ENCODE measurements around the gene FCGR1A. TPM values are rescaled to one million over a fixed set of nuclear protein-coding genes. Genes with fewer than 3 reads are reported as not detected.
"Not testable (repeated sequence)": the region's sequence is repeated elsewhere in the genome, so short reads cannot be mapped to it uniquely, and the experiment has no call there.

The FCGR1A gene
- total and polyA plus RNA-seq, 12 donors, result 0.42 to 17.8 (median 1.3) TPM; not detected in 1

DNA sequence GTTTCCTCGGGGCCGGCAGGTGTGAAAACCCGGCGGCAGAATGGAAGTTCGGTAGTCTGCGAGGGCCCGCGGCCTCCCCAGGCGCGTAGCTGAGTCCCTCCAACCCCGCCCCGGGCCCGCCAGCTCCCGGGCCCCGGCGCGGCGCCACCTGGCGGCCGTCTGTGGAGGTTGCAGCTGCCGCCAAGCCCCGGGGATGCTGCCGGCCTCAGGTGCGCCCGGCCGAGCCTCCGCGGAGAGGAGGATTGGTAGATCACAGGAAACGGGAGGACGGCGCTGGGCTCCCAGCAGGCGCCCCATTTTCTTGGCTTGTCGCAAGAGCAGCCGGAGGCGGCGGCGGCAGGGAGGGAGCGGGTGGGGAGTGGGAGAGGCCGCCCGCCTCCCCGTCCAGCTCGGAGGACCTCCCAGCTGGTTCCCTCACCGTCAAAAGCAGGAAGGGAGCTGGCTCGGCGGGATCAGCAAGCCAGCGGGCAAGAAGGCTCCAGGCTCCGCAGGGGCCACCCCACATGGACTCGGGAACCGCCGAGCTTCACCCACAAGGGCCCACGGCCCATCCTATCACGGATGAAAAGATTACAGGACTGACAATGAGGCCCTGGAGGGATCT is 10.5 kb downstream of the FCGR1A start:
- intact Hi-C loops (cut with DNase I); H3K4me1 ChIP-seq; H3K27me3 ChIP-seq; H3K36me3 ChIP-seq; H3K9me3 ChIP-seq: not testable (repeated sequence)
- TF ChIP-seq, protein P1, sequence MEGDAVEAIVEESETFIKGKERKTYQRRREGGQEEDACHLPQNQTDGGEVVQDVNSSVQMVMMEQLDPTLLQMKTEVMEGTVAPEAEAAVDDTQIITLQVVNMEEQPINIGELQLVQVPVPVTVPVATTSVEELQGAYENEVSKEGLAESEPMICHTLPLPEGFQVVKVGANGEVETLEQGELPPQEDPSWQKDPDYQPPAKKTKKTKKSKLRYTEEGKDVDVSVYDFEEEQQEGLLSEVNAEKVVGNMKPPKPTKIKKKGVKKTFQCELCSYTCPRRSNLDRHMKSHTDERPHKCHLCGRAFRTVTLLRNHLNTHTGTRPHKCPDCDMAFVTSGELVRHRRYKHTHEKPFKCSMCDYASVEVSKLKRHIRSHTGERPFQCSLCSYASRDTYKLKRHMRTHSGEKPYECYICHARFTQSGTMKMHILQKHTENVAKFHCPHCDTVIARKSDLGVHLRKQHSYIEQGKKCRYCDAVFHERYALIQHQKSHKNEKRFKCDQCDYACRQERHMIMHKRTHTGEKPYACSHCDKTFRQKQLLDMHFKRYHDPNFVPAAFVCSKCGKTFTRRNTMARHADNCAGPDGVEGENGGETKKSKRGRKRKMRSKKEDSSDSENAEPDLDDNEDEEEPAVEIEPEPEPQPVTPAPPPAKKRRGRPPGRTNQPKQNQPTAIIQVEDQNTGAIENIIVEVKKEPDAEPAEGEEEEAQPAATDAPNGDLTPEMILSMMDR (IDR thresholded peaks at IDR 0.05), result peak in 8 of 9 donors; percentile 34 to 60 (median 50)
- Histone ChIP-seq H3K4me3 (peak overlapping the region; percentile 46 to 71 (median 61)), H3K27ac (peak overlapping the region in 9 of 10 donors; percentile 75 to 87 (median 82))
- 2 to 5% methylated on average over 11 to 35 of the region's 52 CpGs for WGBS, 2 donors
- ATAC-seq (peak; percentile 93 to 97 (median 95)), DNase-seq (peak; percentile 56 to 75)

DNA sequence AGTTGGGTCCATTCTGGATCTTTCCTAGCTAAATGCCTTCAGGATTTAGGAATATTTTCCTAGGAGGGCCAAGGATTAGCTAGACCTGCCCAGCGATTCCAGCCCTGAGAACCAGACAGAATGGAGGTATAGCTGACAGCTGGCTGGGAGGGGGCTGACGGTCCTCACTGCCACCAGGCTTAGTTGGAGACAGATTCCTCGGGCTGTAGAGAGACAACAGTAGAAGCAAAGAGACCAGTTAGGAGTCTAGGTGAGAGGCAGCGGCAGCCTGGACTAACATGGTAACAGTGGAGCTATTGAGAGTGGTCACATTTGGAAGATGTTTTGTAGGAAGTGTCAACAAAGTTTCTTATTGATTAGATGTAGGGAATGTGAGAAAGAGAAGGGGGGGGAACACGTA is 11.4 kb downstream of the FCGR1A start:
- H3K27ac ChIP-seq; intact Hi-C loops (cut with DNase I); H3K4me1 ChIP-seq; ATAC-seq; H3K36me3 ChIP-seq; H3K27me3 ChIP-seq; H3K4me3 ChIP-seq; DNase-seq; H3K9me3 ChIP-seq: not testable (repeated sequence)
- WGBS, 2 donors, result 69 to 83% methylated on average over 1 to 4 of the region's 5 CpGs

DNA sequence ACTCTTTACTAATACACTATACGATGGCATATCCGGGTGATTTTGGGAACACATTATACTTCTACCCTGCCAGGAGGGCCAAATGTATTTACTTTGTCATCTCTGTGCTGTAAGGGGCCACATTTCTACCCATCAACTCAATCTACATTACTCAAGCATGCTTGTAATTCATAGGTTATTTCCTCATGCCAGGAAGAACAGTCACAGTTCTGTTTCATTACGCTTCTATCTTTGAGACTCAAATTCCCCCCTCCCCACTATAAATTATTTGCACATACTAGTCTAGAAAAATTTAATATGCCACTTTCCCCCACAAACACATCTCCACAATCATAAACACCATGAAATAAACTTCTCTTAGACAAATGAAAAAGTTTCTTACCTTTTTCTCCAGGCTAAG is 19.1 kb downstream of the FCGR1A start:
- H3K4me3 ChIP-seq; H3K9me3 ChIP-seq; ATAC-seq; H3K27ac ChIP-seq; DNase-seq; H3K27me3 ChIP-seq; H3K36me3 ChIP-seq; intact Hi-C loops (cut with DNase I); H3K4me1 ChIP-seq: not testable (repeated sequence)
- 92 to 97% methylated on average over 1 of the region's 3 CpGs for WGBS, 2 donors

DNA sequence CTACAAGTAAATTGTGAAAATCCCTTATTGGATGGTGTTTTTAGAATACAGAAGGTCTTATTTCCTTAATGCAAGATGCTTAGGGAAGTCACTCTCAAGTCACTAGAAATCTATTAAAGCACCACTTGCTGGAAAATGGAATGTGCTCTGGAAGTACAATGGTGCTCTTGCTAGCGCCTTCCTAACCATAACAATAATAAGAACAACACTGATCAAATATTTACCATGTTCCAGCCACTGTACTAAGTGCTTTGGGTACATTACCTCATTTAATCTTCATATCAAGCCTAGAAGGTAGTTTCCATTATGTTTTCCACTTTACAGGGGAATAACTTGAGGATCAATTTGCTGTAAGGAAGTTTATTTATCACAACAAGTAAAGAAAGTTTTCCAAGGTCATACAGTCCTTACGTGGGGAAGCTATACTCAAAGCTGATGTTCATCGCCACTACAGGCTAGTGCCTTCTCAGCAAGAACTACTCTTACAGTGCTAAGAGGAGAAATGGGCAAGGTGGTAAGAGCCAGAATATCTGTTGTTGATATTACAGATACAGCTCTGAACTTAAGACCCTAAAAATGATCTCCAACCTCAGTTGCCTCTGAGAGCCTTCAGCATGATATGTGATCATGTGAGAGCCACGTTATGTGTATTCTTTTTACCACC is 22.1 kb downstream of the FCGR1A start:
- intact Hi-C loops (cut with DNase I); H3K27me3 ChIP-seq; ATAC-seq; H3K9me3 ChIP-seq; H3K4me1 ChIP-seq; H3K4me3 ChIP-seq; H3K27ac ChIP-seq; H3K36me3 ChIP-seq; DNase-seq: not testable (repeated sequence)
- WGBS, 2 donors, result no CpG with 5 or more reads among the region's 4 CpGs

DNA sequence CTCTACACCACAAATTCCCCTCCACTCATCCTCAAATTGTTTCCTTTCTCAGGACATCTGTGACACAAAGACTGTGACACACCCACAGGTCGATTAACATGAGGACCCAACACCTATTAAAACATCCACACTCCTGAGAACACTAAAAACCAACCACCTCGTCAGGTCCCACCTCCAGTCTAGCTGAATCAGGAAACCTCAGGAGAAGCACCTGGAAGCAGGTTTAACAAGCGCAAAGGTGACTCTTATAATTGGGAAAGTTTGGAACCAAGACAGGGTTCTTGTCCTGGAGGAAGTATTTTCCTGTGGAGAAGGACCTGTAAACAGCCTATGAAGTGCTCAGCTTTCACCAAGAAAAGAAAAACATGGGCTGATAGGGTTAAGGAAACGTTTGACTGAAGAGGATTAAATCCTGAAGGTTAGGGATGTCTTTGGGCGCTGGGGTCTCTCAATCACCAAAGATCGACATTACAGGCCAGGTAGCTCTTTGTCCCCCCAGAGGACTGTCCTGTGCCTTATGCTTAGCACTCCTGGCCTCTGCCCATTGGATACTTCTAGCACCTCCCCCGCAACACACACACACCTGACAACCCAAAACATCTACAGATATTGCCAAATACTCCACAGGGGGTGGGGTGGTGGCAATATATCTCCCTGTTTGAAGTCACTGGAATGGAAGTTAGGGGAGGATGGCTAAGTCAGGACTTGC is 28.4 kb downstream of the FCGR1A start:
- H3K4me3 ChIP-seq, result peak overlapping the region in 4 of 10 donors; percentile 60 to 71 (median 63)
- DNase-seq; H3K27ac ChIP-seq; H3K27me3 ChIP-seq; intact Hi-C loops (cut with DNase I); ATAC-seq; H3K9me3 ChIP-seq; H3K36me3 ChIP-seq: not testable (repeated sequence)
- WGBS, 2 donors, result 62 to 68% methylated on average over 7 of the region's 7 CpGs
- peaks cover 0 to 11% (median 0%) of the 10 kb centered on the region in 9 donors for H3K4me1 ChIP-seq

DNA sequence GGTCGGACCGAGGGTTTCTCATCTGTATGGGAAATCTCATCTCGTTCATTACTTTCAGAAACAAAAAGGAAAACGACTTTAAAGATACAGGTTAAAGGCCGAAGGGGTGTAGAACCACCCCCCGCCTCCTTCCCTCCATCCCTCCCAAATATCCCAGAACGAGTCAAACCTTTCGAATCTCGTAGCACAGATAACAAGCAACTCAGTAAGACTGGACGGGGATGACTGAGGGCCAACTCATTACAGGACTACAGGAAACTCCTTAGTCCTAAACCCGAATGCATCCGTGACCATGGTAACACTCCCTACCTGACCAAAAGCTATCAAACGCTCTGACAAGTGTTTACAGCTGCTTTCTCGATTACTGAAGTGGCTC is 29.0 kb downstream of the FCGR1A start:
- 8 to 10% methylated on average over 10 to 12 of the region's 14 CpGs for whole genome bisulfite sequencing, 2 donors
- peak in 7 of 8 donors; percentile 2 to 52 (median 7) for ATAC-seq

DNA sequence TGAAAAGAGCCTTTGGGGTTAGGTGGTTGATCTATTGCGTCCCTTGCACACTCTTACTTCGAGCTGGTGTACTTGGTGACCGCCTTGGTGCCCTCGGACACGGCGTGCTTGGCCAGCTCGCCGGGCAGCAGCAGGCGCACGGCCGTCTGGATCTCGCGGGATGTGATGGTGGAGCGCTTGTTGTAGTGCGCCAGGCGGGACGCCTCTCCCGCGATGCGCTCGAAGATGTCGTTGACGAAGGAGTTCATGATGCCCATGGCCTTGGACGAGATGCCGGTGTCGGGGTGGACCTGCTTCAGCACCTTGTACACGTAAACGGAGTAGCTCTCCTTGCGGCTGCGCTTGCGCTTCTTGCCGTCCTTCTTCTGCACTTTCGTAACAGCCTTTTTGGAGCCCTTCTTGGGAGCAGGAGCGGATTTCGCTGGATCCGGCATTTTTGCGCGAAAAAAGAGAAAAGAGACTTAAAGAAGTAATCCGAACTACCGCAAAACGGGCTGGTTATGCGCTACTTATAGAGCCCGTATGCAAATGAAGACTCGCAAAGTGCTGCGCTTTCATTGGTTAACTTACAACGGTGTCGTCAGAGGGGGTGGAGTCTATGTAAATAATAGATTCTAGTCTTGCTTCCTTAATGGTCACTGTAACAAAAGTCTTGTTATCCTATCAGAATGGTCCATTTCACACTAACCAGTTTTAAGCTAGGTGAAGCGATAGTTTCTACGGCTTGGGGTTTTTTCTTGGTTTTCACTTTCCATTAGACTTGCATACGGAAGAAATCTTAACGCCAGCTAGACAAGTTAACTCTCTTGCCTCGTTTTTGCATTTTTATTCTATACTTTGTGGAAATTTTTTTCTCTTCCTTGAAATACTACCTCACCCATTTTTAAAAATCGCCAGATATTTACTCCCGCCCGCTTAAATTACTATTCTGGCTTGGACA is 29.7 kb downstream of the FCGR1A start:
- H3K36me3 ChIP-seq; H3K9me3 ChIP-seq; H3K27me3 ChIP-seq; intact Hi-C loops (cut with DNase I): not testable (repeated sequence)
- Histone ChIP-seq H3K27ac (peak overlapping the region; percentile 72 to 92 (median 82)), H3K4me1 (peaks cover 0 to 11% (median 0%) of the 10 kb centered on the region in 9 donors), H3K4me3 (peak overlapping the region; percentile 37 to 71 (median 60))
- ATAC-seq (peak; percentile 95 to 98 (median 97)), DNase-seq (peak; percentile 27 to 91)
- 1% methylated on average over 32 to 33 of the region's 55 CpGs for WGBS, 2 donors

More for the DNA sequence above, 29.0 kb downstream of the FCGR1A start:
- H3K27ac ChIP-seq; DNase-seq; H3K27me3 ChIP-seq; H3K36me3 ChIP-seq; H3K9me3 ChIP-seq; intact Hi-C loops (cut with DNase I): not testable (repeated sequence)
- Histone ChIP-seq H3K4me1 (peaks cover 0 to 11% (median 0%) of the 10 kb centered on the region in 9 donors), H3K4me3 (peak overlapping the region in 7 of 10 donors; percentile 57 to 71 (median 63))

DNA sequence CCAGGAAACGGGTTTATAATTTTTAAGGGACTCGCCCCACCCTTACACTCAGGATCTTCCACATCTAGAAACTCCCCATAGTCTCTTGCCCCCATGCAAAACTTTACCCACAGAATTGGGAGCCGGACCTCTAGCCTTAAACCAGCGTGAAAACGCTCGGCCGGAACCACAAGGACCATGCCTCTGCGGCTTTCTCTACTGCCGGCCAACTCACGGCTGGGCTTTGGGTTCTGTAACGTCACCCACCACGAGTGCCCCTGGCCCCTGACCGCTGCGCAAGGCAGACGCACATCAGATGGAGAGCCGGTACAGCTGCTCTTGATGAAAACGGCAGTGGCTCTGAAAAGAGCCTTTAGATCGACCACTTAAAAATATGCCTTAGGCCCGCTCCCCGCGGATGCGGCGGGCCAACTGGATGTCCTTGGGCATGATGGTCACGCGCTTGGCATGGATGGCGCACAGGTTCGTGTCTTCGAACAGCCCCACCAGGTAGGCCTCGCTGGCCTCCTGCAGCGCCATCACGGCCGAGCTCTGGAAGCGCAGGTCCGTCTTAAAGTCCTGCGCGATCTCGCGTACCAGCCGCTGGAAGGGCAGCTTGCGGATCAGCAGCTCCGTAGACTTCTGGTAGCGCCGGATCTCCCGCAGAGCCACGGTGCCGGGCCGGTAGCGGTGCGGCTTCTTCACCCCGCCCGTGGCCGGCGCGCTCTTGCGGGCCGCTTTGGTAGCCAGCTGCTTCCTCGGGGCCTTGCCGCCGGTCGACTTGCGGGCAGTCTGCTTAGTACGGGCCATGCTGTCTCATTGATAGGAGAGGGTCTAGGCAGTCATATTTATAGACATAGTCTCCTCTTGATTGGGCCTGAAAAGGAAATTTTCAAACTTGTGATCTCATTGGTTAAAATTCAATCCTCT is 30.7 kb downstream of the FCGR1A start:
- H3K27ac ChIP-seq, result peak overlapping the region; percentile 22 to 92 (median 82)
- H3K9me3 ChIP-seq; intact Hi-C loops (cut with DNase I); H3K27me3 ChIP-seq; H3K36me3 ChIP-seq: not testable (repeated sequence)
- ATAC-seq, result peak; percentile 57 to 84 (median 68)
- WGBS, 2 donors, result 1 to 2% methylated on average over 37 to 45 of the region's 62 CpGs
- peaks cover 0 to 11% (median 0%) of the 10 kb centered on the region in 9 donors for H3K4me1 ChIP-seq
- H3K4me3 ChIP-seq, result peak overlapping the region; percentile 40 to 71 (median 60)
- peak; percentile 27 to 41 for DNase-seq

Measured in heart right ventricle (tissue), 16 donors.